HG02970 (cell line): ENCODE results near the gene PILRA.

Experiments used
- ATAC-seq: cut with Tn5 transposase; IDR thresholded peaks from one replicate; pipeline ENCODE4 v1.9.1; 2021; ENCODE audit warnings: mild to moderate bottlenecking, moderate library complexity, moderate number of reproducible peaks; ENCODE audit not compliant: unreplicated experiment, low FRiP score

The PILRA gene

DNA sequence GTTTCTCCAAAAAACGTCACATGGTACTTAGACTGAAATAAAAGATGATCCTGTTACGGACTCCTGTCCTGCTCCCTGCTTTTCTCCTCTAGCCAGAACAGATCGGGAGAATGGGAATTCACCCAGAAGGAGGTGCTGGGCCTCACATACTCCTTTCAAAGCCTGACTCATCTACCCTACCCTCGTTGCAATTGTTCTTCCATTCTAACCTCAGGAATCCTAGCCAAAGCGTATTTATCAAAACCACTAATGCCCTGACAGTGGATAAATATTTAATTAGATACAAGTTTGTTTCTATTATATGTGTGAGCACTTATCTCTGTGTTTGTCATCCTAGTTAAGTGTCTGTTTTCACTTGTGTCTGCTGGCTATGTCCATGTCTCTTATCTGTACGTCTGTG lies 33.5 kb downstream of the PILRA start:
- ATAC-seq = no peak

DNA sequence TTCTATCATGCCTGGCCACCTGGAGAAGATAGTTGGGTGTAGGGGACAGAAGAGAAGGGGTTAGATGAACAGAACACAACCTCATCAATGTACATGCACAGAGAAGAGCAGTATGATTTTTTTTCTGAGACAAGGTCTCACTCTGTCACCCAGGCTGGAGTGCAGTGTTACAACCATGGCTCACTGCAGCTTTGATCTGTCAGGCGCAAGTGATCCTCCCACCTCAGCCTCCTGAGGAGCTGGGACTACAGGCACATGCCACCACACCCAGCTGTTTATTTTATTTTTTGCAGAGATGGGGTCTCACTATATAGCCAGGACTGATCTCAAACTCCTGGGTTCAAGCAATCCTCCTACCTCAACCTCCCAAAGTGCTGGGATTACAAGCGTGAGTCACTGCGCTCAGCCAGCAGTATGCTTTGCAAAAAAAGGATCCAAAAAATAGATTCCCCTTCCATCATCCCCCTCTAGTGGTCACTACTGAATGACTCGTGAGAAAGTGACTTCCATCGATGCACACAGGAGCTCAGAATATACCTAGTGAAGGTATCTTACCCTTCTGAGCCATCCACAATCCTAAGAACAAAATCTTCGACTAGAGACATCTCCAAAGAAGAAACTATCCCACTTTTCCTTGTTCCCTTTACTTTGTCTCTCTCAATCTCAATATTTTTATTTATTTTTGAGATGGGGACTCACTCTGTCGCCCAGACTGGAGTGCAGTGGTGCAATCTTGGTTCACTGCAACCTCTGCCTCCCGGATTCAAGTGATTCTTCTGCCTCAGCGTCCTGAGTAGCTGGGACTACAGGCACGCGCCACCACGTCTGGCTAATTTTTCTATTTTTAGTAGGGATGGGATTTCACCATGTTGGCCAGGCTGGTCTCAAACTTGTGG lies 34.2 kb downstream of the PILRA start:
- no peak for ATAC-seq

DNA sequence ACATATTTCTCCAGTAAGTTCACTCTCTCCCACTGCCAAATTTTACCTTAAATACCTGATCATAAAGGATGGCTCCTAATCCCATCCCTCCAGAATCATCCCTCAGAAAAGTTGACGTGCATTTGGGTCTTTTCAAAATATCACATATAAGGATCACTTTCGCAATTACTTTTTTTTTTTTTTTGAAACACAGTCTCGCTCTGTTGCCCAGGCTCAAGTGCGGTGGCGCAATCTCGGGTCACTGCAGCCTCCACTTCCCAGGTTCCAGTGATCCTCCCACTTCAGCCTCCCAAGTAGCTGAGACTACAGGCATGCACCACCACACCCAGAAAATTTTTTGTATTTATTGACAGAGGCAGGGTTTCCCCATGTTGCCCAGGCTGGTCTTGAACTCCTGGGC lies 37.8 kb downstream of the PILRA start:
- ATAC-seq = no peak

DNA sequence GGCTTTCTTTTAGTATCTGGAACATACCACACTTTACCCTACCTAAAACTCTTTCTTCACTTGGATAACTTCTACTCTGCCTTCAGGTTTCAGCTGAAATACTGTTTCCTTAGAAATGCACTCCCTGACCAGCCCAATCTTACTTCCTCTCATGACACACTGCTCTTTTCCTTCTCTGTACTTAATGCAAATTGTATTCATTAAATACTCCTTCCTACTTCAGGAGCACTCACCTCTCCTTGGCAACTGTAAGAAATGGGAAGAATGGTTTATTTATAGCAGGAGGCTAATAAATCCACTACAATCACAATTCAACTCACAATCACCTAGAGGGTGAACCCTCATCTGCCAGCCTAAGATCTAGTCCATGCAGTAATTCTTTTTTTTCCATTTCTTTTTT lies 40.1 kb downstream of the PILRA start:
- no peak for ATAC-seq

DNA sequence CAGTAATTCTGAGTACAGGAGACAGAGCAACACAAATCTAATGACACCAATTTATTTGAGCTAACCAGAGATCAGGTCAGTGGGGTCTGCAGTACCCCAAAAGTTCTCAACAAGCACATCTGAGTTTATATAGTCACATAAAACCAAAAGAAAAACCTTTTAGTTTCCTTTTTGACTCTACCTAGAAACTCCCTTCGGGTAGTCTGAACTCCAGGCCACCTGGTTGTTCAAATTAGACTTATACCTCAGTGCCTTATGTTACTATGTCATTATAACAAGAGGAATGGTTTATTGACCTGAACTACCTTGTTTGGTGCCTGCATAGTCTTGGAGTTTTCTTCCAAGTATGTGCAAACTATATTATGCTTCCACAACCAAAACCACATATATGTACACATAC lies 40.6 kb downstream of the PILRA start:
- no peak for ATAC-seq

DNA sequence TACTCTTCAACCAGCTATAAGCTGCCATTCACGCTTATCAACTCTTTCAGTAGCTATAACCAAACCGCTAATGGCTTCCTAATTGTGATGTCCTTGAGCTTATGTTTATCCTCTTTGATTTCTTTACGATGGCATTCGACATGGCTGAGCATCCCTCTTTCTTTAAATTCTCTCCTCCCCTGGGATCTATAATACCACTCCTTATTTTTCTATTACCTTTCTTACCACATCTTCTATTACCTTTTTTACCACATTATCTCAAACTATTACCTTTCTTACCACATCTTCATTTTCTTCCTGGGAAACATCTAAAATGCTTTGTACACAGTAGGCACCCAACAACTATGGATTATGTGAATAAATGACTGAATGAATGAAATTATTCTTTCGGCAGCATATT lies 42.2 kb downstream of the PILRA start:
- ATAC-seq = no peak

DNA sequence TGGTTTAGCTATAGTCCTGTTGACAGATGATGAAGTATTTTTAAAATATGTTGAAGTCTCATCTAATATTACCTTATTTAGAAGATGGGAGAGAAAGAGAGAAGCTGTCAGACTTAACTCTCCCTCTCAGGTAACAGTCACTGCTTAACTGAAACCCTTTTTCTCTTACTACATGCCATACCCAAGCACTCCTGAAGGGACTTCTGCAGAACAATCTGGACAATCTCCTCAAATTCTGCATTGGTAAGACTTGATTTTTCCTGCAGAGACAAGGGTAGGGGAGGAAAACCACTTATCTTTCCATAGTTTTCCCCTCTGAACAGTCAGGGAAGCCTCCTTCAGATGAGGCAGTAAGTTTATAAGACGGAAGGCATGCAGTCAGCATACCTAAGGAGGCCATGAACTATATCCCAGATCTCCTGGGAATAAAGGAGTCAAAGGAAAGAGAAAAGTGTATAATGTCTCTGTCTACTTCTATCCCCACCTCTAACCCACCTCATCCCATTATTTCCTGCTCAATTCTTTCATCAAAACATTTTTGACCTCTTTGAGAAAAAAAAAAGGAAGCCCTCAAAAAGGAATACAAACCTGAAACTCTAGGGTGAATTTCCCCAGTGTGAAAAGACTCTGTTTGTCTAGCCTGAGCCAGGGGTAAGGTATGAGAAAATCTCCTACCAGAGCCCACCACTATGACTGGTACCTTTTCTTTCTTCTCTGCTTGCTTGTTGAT lies 45.8 kb downstream of the PILRA start:
- no peak for ATAC-seq

DNA sequence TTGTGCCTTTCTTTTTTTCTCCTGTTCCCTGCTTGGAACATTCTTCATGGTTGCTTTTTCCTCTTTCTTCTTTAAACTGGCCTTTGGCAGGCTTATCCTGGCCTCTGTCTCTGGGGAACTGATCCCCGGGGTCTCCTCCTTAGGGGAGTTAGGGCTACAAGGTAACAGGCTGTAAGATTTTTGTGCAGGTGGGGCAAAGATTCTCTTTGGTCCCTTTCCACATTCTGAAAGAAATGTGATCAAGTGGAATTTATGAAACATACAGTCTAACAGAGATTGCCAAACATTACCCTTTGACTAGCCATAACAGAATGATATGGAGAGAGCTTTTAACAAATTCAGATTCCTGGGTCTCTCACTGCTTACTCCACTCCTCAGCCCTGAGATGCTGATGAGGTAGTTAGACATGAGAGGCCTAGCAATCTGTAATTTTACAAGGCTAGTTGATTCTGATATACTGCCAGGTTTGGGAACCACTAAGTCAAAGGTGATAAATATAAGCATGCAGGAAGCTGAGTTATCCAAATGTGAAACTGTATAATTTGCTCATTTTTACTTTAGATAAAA lies 46.5 kb downstream of the PILRA start:
- no peak for ATAC-seq

DNA sequence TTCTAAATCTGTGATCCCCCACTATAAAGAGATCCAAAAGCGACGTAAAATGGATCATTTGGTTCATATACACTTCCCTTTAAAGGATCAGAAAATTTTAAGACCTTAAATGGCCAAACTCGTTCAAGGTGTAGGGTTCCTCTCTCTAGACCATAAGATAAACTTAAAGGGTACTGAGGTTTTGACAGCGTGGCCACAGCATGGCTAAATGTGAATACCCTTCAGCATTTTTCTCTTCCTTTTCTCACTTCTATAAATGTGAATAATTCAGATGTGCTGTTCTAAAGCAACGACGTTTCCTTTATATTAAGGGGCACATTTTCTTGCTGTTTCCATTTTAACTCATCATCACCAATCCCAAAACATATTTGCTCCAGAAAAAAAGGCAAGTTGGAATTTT lies 50.0 kb downstream of the PILRA start:
- ATAC-seq = no peak

DNA sequence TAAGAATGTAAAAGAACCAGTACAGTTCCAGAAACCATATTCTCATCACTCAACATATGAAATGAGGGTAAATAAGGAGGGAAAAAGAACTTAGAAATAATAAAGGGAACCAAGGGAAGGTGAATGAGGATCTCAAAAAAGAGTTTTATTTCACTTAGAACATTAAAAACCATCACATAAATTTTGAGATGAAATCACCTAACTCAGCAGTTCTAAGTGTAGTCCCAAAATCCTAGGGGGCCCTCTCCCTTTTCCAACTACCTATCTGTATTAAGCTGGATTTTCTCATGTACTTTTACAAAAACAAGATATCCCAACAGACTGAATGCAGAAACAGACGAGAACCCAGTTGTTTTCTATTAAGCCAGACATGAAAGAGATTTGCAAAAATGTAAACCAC lies 52.1 kb downstream of the PILRA start:
- no peak for ATAC-seq

DNA sequence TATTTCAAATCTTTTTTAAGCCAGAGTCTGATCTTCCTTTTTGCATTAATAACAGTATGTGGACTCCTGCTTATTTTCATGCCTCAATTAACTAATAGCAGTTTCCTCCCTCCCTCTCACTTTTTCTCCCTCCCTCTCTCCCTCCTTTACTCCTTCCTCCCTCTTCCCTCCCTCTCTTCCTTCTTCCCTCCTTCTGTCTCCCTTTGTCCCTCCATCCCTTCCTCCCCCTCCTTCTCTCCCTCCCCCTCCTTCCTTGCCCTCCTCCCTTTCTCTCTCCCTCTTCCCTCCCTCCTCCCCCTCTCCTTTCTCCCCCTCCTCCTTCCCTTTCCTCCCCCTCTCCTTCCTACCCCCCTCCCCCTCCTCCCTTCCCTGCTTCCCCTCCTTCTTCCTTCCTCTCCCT lies 53.2 kb downstream of the PILRA start:
- ATAC-seq = no peak

DNA sequence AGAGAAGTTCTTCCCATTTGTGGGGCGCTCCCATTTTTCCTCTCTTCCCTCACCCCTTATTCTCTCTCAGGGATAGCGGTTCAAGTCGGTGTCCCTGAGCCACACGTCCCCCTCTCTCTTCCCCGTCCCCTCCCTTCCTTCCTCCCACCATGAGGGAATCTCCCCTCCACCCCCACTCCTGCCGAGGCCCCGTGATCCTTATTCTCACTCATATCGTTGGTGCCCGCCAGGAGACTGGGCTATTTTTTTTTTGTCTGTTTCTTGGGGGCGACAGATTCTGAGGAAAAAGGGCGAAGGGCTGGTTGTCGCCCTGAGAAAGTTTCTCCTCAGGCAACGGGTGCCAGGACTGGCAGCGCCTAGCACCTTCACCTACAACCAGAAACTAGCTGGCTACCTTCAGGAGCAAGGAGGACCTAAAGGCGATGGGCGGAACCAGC lies 54.5 kb downstream of the PILRA start:
- no peak for ATAC-seq

DNA sequence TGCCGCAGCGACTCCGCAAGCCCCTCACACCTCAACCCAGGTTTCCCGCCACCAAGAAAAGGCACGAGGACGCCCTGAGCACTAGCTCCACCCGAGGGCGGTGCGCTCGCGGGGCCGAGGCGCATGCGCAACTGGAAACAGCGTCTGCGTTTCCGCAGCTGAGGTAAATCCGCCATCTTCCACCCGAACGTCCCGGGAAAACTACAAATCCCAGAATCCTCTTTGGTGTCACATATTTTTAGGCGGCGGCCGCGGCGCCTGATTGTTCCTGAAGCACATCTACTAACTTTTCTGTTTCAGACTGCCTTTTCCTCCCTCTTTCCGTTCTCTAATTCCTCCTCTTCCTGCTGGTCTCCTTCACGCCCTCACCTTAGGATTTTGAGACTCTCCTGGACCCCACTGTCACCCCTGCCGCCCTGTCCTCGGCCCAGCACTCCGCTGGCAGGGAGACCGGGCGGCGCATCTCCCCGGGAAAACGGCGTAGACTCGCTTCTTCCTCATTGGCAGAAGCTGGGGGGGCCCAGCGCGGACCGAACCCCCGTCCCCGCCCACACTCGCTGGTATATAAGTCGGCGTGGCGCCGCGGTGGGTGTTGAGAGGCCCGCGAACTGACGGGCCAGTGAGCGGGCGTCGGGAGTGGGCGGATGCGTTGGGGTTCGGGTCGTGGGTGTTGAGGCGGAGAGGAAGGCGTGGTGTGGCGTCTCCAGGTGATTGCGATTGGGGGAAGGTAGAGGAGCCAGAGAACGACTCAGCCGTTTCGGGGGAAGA lies 55.1 kb downstream of the PILRA start, which contains the start of gene ZCWPW1:
Gene ZCWPW1 (minus strand): TSS at position 505 of the 768 bp plus-strand sequence. CDS start 8,054 bp downstream, outside the sequence.
- ATAC-seq = peak; percentile 37

DNA sequence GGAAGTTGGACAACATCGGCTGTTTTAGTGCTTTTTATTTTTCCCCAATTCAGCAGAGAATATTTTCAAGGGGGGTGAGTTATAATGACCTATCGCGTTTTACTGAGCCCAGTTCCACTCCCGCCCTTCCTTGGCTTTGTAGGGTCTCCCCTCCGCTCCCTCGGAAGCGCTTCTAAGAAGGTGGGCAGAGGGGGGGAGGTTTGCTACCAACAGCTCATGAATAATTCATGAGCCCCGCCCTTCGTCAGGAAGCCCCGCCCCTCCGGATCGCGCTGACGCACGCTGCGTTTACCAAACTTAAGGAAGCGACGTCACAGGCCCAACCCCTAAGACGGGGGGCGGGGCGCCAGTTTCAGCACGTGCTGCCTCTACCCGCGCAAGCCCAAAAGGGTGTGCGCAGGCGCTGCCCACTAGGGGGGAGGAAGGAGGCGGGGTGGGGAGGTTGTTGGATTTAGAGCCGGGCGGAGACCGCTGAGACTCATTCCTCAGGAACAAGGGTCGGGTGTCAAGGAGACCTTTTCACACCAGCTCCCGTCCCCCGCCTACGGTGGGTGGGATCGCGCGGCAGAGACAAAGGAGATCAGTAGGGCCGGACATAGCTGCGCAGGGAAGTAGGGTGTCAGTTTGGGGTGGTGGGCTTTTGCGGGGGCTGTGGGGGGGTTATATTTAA lies 55.8 kb downstream of the PILRA start:
- peak; percentile 50 for ATAC-seq

DNA sequence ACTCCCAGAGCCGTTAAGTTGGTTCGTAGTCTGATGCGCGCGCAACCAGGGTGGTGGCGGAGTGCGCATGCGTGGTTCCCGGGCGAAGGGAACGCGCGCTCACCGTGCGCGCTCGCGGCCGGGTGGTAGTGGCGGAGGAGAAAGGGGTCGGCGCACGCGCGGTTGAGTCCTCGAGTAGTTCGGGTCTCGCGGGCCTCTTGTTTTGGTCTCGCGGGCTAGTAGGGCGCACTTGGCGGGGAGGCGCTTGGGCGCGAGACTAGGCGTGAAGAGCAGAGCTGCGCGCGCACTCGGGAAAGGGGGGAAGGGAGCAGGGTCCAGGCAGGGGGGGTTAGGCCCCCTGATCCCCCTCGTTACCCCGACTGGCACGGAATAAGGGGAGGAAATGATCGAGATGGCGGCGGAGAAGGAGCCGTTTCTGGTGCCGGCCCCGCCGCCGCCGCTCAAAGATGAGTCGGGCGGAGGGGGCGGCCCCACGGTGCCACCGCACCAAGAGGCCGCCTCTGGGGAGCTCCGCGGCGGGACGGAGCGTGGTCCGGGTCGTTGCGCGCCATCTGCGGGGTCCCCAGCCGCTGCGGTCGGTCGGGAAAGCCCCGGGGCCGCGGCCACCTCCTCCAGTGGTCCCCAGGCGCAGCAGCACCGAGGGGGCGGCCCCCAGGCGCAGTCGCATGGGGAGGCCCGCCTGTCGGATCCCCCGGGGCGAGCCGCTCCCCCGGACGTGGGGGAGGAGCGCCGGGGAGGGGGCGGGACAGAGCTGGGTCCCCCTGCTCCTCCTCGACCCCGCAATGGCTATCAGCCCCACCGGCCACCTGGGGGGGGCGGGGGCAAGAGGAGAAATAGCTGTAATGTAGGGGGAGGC lies 56.6 kb downstream of the PILRA start, which contains the start of gene MEPCE:
Gene MEPCE (plus strand): TSS at position 195 of the 856 bp plus-strand sequence. CDS start 188 bp downstream, at position 383.
- peak; percentile 34 for ATAC-seq

DNA sequence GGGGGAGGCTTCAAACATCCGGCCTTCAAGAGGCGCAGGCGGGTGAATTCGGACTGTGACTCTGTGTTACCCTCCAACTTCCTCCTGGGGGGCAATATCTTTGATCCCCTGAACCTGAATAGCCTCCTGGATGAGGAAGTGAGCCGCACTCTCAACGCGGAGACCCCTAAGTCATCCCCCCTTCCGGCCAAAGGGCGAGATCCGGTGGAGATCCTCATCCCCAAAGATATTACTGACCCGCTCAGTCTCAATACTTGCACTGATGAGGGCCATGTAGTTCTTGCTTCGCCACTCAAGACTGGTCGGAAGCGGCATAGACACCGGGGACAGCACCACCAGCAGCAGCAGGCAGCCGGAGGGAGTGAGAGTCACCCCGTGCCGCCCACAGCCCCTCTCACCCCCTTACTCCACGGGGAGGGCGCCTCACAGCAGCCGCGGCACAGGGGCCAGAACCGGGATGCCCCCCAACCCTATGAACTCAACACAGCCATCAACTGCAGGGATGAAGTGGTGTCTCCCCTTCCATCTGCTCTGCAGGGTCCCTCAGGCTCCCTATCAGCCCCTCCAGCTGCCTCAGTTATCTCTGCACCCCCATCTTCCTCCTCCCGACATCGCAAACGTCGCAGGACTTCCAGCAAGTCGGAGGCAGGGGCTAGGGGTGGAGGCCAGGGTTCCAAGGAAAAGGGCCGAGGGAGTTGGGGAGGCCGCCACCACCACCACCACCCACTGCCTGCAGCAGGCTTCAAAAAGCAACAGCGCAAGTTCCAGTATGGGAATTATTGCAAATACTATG lies 57.4 kb downstream of the PILRA start:
- no peak for ATAC-seq

DNA sequence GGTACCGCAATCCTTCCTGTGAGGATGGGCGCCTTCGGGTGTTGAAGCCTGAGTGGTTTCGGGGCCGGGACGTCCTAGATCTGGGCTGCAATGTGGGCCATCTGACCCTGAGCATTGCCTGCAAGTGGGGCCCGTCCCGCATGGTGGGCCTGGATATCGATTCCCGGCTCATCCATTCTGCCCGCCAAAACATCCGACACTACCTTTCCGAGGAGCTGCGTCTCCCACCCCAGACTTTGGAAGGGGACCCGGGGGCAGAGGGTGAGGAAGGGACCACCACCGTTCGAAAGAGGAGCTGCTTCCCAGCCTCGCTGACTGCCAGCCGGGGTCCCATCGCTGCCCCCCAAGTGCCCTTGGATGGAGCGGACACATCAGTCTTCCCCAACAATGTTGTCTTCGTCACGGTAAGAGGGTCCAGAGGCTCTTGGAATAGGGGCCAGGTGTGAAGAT lies 58.0 kb downstream of the PILRA start:
- ATAC-seq = no peak

DNA sequence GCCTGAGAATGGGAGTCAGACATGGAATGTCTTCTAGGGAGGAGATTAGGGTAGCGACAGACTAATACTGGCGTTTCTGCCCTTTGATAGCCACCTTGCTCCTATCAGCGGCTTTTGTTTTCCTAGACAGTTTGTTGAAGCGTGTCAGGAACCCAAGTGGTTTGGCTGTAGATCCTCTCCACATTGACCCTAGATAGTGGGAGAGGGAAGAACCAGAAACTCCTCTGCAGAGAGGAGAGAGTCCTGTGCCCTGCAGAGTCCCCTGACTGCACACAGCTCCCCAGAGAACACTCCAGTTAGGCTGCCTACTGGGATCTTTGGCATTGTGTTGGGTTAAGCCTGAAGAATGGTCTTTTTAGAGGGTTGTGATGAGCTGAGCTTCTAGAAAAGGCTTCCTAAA lies 58.8 kb downstream of the PILRA start:
- ATAC-seq = no peak
